ENCODE measurements around the gene SFXN4. TPM values are rescaled to one million over a fixed set of nuclear protein-coding genes. Genes with fewer than 3 reads are reported as not detected.
"Not testable (repeated sequence)": the region's sequence is repeated elsewhere in the genome, so short reads cannot be mapped to it uniquely, and the experiment has no call there.

SFXN4 gene
- total and polyA plus RNA-seq, 3 experiments from 2014 or later: 18.6 to 52.3 (median 48.2) TPM

- H3K36me3 Mint-ChIP-seq: peaks cover 5 to 73% (median 15%) of the 10 kb centered on the region in 3 donors
- CTCF ChIA-PET: no interaction called here
- H3K27me3 Mint-ChIP-seq: no peaks in the 10 kb centered on the region
- Histone ChIP-seq H3K27me3 (ENCODE audit: insufficient read depth, low read length, poor library complexity, severe bottlenecking) (no peaks in the 10 kb centered on the region), H3K27ac (ENCODE audit: low read depth, low read length) (no peak overlapping the region), H3K4me3 (ENCODE audit: low read length) (no peak overlapping the region), H3K9me3 (ENCODE audit: low read length) (no peaks in the 10 kb centered on the region), H3K4me1 (ENCODE audit: insufficient read depth, low read length) (no peaks in the 10 kb centered on the region), H3K36me3 (ENCODE audit: insufficient read depth, low read length) (peaks cover 18% of the 10 kb centered on the region)
- H3K27ac Mint-ChIP-seq: no peak overlapping the region
- POLR2A ChIA-PET: no interaction called here
- H3K4me3 Mint-ChIP-seq: no peak overlapping the region
- DNase-seq: no peak
- H3K4me1 Mint-ChIP-seq: no peaks in the 10 kb centered on the region
- no peaks in the 10 kb centered on the region for H3K9me3 Mint-ChIP-seq
Observed at GRCh38 chr10:119153041-119153440, 12.5 kb downstream of the SFXN4 start.

- H3K9me3 Mint-ChIP-seq; H3K4me3 ChIP-seq (ENCODE audit: low read length); H3K27ac ChIP-seq (ENCODE audit: low read depth, low read length); H3K4me1 Mint-ChIP-seq; H3K27me3 ChIP-seq (ENCODE audit: insufficient read depth, low read length, poor library complexity, severe bottlenecking); H3K27ac Mint-ChIP-seq; CTCF ChIA-PET; POLR2A ChIA-PET; H3K4me1 ChIP-seq (ENCODE audit: insufficient read depth, low read length); H3K27me3 Mint-ChIP-seq; H3K4me3 Mint-ChIP-seq; H3K9me3 ChIP-seq (ENCODE audit: low read length); DNase-seq: not testable (repeated sequence)
- peaks cover 17% of the 10 kb centered on the region for H3K36me3 ChIP-seq (ENCODE audit: insufficient read depth, low read length)
- H3K36me3 Mint-ChIP-seq: peaks cover 5 to 74% (median 14%) of the 10 kb centered on the region in 3 donors
Observed at GRCh38 chr10:119151601-119152000, 13.9 kb downstream of the SFXN4 start.

- no peak overlapping the region for H3K4me3 Mint-ChIP-seq
- Histone ChIP-seq H3K4me1 (ENCODE audit: insufficient read depth, low read length) (no peaks in the 10 kb centered on the region), H3K4me3 (ENCODE audit: low read length) (no peak overlapping the region), H3K27me3 (ENCODE audit: insufficient read depth, low read length, poor library complexity, severe bottlenecking) (no peaks in the 10 kb centered on the region), H3K27ac (ENCODE audit: low read depth, low read length) (no peak overlapping the region), H3K9me3 (ENCODE audit: low read length) (no peaks in the 10 kb centered on the region), H3K36me3 (ENCODE audit: insufficient read depth, low read length) (peaks cover 6% of the 10 kb centered on the region)
- no peak for DNase-seq
- peaks cover 5 to 63% (median 12%) of the 10 kb centered on the region in 3 donors for H3K36me3 Mint-ChIP-seq
- H3K27me3 Mint-ChIP-seq: no peaks in the 10 kb centered on the region
- ChIA-PET CTCF (interaction anchor here (0.7 to 1.4 kb wide), 2 partner anchors 11 to 394 kb away, joined by 3 read pairs; no protein-coding TSS in a partner anchor), POLR2A (no interaction called here)
- H3K4me1 Mint-ChIP-seq: no peaks in the 10 kb centered on the region
- H3K27ac Mint-ChIP-seq: peak overlapping the region in 1 of 8 donors; percentile 51
- no peaks in the 10 kb centered on the region for H3K9me3 Mint-ChIP-seq
Observed at GRCh38 chr10:119149729-119150128, 15.8 kb downstream of the SFXN4 start.

GRCh38 chr10:119149157-119149556, 16.4 kb downstream of the SFXN4 start:
- H3K27me3 ChIP-seq (ENCODE audit: insufficient read depth, low read length, poor library complexity, severe bottlenecking): no peaks in the 10 kb centered on the region
- no peaks in the 10 kb centered on the region for H3K9me3 ChIP-seq (ENCODE audit: low read length)
- H3K27ac Mint-ChIP-seq: peak overlapping the region in 2 of 8 donors; percentile 29 to 90
- H3K4me1 Mint-ChIP-seq: no peaks in the 10 kb centered on the region
- no peak overlapping the region for H3K4me3 Mint-ChIP-seq
- H3K36me3 Mint-ChIP-seq: peaks cover 5 to 58% (median 11%) of the 10 kb centered on the region in 3 donors
- no peaks in the 10 kb centered on the region for H3K27me3 Mint-ChIP-seq
- no peaks in the 10 kb centered on the region for H3K4me1 ChIP-seq (ENCODE audit: insufficient read depth, low read length)
- CTCF ChIA-PET: interaction anchor here (0.7 to 1.4 kb wide), 2 partner anchors 11 to 395 kb away, joined by 3 read pairs; no protein-coding TSS in a partner anchor
- no peak for DNase-seq
- H3K36me3 ChIP-seq (ENCODE audit: insufficient read depth, low read length): peaks cover 4% of the 10 kb centered on the region
- H3K27ac ChIP-seq (ENCODE audit: low read depth, low read length): no peak overlapping the region
- POLR2A ChIA-PET: no interaction called here
- no peaks in the 10 kb centered on the region for H3K9me3 Mint-ChIP-seq
- H3K4me3 ChIP-seq (ENCODE audit: low read length): no peak overlapping the region

- Histone ChIP-seq H3K4me1 (ENCODE audit: insufficient read depth, low read length) (no peaks in the 10 kb centered on the region), H3K36me3 (ENCODE audit: insufficient read depth, low read length) (no peaks in the 10 kb centered on the region), H3K27ac (ENCODE audit: low read depth, low read length) (no peak overlapping the region), H3K27me3 (ENCODE audit: insufficient read depth, low read length, poor library complexity, severe bottlenecking) (no peaks in the 10 kb centered on the region), H3K4me3 (ENCODE audit: low read length) (no peak overlapping the region), H3K9me3 (ENCODE audit: low read length) (no peaks in the 10 kb centered on the region)
- Mint-ChIP-seq H3K36me3 (peaks cover 0 to 50% (median 5%) of the 10 kb centered on the region in 3 donors), H3K27ac (no peak overlapping the region), H3K27me3 (no peaks in the 10 kb centered on the region), H3K9me3 (no peaks in the 10 kb centered on the region), H3K4me1 (peaks cover 0 to 5% (median 4%) of the 10 kb centered on the region in 3 donors), H3K4me3 (no peak overlapping the region)
- DNase-seq: no peak
- ChIA-PET POLR2A (no interaction called here), CTCF (no interaction called here)
Observed at GRCh38 chr10:119143657-119144056, 21.9 kb downstream of the SFXN4 start.

- H3K4me1 ChIP-seq (ENCODE audit: insufficient read depth, low read length): no peaks in the 10 kb centered on the region
- H3K9me3 Mint-ChIP-seq: no peaks in the 10 kb centered on the region
- peaks cover 0 to 5% (median 4%) of the 10 kb centered on the region in 3 donors for H3K4me1 Mint-ChIP-seq
- H3K27me3 Mint-ChIP-seq: no peaks in the 10 kb centered on the region
- POLR2A ChIA-PET: no interaction called here
- DNase-seq: no peak
- H3K27ac Mint-ChIP-seq: no peak overlapping the region
- CTCF ChIA-PET: interaction anchor here (1.7 kb wide), 1 partner anchor 277 kb away, joined by 4 read pairs; no protein-coding TSS in a partner anchor
- H3K4me3 ChIP-seq (ENCODE audit: low read length): no peak overlapping the region
- H3K36me3 ChIP-seq (ENCODE audit: insufficient read depth, low read length): no peaks in the 10 kb centered on the region
- no peak overlapping the region for H3K4me3 Mint-ChIP-seq
- H3K36me3 Mint-ChIP-seq: peaks cover 0 to 42% (median 6%) of the 10 kb centered on the region in 3 donors
- no peaks in the 10 kb centered on the region for H3K9me3 ChIP-seq (ENCODE audit: low read length)
- H3K27me3 ChIP-seq (ENCODE audit: insufficient read depth, low read length, poor library complexity, severe bottlenecking): no peaks in the 10 kb centered on the region
- H3K27ac ChIP-seq (ENCODE audit: low read depth, low read length): no peak overlapping the region
Observed at GRCh38 chr10:119140603-119141245, 24.8 kb downstream of the SFXN4 start.

GRCh38 chr10:119139464-119140067, 25.9 kb downstream of the SFXN4 start:
- peaks cover 0 to 45% (median 10%) of the 10 kb centered on the region in 3 donors for H3K36me3 Mint-ChIP-seq
- no peak overlapping the region for H3K4me3 ChIP-seq (ENCODE audit: low read length)
- no peak overlapping the region for H3K4me3 Mint-ChIP-seq
- no peaks in the 10 kb centered on the region for H3K27me3 ChIP-seq (ENCODE audit: insufficient read depth, low read length, poor library complexity, severe bottlenecking)
- H3K36me3 ChIP-seq (ENCODE audit: insufficient read depth, low read length): no peaks in the 10 kb centered on the region
- H3K27me3 Mint-ChIP-seq: no peaks in the 10 kb centered on the region
- no peaks in the 10 kb centered on the region for H3K9me3 Mint-ChIP-seq
- no peaks in the 10 kb centered on the region for H3K9me3 ChIP-seq (ENCODE audit: low read length)
- ChIA-PET CTCF (interaction anchor here (0.7 to 1.7 kb wide), 4 partner anchors 35 to 278 kb away, joined by 3 to 4 read pairs (median 3); no protein-coding TSS in a partner anchor), POLR2A (no interaction called here)
- peak overlapping the region in 4 of 8 donors; percentile 4 to 82 (median 36) for H3K27ac Mint-ChIP-seq
- H3K4me1 ChIP-seq (ENCODE audit: insufficient read depth, low read length): no peaks in the 10 kb centered on the region
- peak; percentile 7 to 70 (median 29) for DNase-seq
- H3K4me1 Mint-ChIP-seq: peaks cover 6 to 8% (median 7%) of the 10 kb centered on the region in 3 donors
- H3K27ac ChIP-seq (ENCODE audit: low read depth, low read length): no peak overlapping the region
